ENCODE results near the gene UBB. TPM values are rescaled to one million over a fixed set of nuclear protein-coding genes. Genes with fewer than 3 reads are reported as not detected.

The UBB gene
- total and polyA plus RNA-seq, 2 experiments from 2014 or later = 871 to 1,692 TPM

- TF ChIP-seq, protein P1, sequence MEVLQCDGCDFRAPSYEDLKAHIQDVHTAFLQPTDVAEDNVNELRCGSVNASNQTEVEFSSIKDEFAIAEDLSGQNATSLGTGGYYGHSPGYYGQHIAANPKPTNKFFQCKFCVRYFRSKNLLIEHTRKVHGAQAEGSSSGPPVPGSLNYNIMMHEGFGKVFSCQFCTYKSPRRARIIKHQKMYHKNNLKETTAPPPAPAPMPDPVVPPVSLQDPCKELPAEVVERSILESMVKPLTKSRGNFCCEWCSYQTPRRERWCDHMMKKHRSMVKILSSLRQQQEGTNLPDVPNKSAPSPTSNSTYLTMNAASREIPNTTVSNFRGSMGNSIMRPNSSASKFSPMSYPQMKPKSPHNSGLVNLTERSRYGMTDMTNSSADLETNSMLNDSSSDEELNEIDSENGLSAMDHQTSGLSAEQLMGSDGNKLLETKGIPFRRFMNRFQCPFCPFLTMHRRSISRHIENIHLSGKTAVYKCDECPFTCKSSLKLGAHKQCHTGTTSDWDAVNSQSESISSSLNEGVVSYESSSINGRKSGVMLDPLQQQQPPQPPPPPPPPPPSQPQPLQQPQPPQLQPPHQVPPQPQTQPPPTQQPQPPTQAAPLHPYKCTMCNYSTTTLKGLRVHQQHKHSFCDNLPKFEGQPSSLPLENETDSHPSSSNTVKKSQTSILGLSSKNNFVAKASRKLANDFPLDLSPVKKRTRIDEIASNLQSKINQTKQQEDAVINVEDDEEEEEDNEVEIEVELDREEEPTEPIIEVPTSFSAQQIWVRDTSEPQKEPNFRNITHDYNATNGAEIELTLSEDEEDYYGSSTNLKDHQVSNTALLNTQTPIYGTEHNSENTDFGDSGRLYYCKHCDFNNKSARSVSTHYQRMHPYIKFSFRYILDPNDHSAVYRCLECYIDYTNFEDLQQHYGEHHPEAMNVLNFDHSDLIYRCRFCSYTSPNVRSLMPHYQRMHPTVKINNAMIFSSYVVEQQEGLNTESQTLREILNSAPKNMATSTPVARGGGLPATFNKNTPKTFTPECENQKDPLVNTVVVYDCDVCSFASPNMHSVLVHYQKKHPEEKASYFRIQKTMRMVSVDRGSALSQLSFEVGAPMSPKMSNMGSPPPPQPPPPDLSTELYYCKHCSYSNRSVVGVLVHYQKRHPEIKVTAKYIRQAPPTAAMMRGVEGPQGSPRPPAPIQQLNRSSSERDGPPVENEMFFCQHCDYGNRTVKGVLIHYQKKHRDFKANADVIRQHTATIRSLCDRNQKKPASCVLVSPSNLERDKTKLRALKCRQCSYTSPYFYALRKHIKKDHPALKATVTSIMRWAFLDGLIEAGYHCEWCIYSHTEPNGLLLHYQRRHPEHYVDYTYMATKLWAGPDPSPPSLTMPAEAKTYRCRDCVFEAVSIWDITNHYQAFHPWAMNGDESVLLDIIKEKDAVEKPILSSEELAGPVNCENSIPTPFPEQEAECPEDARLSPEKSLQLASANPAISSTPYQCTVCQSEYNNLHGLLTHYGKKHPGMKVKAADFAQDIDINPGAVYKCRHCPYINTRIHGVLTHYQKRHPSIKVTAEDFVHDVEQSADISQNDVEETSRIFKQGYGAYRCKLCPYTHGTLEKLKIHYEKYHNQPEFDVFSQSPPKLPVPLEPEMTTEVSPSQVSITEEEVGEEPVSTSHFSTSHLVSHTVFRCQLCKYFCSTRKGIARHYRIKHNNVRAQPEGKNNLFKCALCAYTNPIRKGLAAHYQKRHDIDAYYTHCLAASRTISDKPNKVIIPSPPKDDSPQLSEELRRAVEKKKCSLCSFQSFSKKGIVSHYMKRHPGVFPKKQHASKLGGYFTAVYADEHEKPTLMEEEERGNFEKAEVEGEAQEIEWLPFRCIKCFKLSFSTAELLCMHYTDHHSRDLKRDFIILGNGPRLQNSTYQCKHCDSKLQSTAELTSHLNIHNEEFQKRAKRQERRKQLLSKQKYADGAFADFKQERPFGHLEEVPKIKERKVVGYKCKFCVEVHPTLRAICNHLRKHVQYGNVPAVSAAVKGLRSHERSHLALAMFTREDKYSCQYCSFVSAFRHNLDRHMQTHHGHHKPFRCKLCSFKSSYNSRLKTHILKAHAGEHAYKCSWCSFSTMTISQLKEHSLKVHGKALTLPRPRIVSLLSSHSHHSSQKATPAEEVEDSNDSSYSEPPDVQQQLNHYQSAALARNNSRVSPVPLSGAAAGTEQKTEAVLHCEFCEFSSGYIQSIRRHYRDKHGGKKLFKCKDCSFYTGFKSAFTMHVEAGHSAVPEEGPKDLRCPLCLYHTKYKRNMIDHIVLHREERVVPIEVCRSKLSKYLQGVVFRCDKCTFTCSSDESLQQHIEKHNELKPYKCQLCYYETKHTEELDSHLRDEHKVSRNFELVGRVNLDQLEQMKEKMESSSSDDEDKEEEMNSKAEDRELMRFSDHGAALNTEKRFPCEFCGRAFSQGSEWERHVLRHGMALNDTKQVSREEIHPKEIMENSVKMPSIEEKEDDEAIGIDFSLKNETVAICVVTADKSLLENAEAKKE (CRISPR knock-in tag; IDR thresholded peaks at IDR 0.05) = no peak
- TF ChIP-seq JUNB (IDR thresholded peaks at IDR 0.05; ENCODE audit: unreplicated experiment) = no peak
These were observed 3.0 kb upstream of the UBB start (continued) for GRCh38 chr17:16377941-16378341.

- peaks cover 11% of the 10 kb centered on the region; the same call in 1 of the 2 replicates for H3K36me3 ChIP-seq (ENCODE audit: insufficient read depth)
- DNase-seq (ENCODE audit: low spot score) (peak; percentile 35), ATAC-seq (no peak)
- H3K27me3 ChIP-seq (ENCODE audit: insufficient read depth) = no peaks in the 10 kb centered on the region
- Mint-ChIP-seq H3K4me1 (peaks cover 28% of the 10 kb centered on the region), H3K27ac (peak overlapping the region; percentile 74; the same call in 1 of the 2 replicates), H3K27me3 (ENCODE audit: insufficient read depth, low read depth, poor library complexity) (peaks cover 12% of the 10 kb centered on the region), H3K4me3 (peak overlapping the region; percentile 4; the same call in 1 of the 3 replicates), H3K36me3 (ENCODE audit: low read depth) (peaks cover 32% of the 10 kb centered on the region), H3K9me3 (no peaks in the 10 kb centered on the region; the same call in 2 of the 3 replicates)
- peak overlapping the region; percentile 29; the same call in 1 of the 2 replicates for H2AFZ ChIP-seq
- H3K4me3 ChIP-seq = no peak overlapping the region
- H3K9me2 ChIP-seq (ENCODE audit: insufficient read depth) = no peaks in the 10 kb centered on the region
- peak overlapping the region; percentile 72 for H3K27ac ChIP-seq (ENCODE audit: low read depth)
- peaks cover 20% of the 10 kb centered on the region for H3F3A ChIP-seq (replicated peaks; ENCODE audit: low read depth)
- TF ChIP-seq, protein P2, sequence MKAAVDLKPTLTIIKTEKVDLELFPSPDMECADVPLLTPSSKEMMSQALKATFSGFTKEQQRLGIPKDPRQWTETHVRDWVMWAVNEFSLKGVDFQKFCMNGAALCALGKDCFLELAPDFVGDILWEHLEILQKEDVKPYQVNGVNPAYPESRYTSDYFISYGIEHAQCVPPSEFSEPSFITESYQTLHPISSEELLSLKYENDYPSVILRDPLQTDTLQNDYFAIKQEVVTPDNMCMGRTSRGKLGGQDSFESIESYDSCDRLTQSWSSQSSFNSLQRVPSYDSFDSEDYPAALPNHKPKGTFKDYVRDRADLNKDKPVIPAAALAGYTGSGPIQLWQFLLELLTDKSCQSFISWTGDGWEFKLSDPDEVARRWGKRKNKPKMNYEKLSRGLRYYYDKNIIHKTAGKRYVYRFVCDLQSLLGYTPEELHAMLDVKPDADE (IDR thresholded peaks at IDR 0.05) = no peak
- no peak for TF ChIP-seq POLR2AphosphoS5 (IDR thresholded peaks at IDR 0.05; ENCODE audit: low read depth)
- TF ChIP-seq, protein P3, sequence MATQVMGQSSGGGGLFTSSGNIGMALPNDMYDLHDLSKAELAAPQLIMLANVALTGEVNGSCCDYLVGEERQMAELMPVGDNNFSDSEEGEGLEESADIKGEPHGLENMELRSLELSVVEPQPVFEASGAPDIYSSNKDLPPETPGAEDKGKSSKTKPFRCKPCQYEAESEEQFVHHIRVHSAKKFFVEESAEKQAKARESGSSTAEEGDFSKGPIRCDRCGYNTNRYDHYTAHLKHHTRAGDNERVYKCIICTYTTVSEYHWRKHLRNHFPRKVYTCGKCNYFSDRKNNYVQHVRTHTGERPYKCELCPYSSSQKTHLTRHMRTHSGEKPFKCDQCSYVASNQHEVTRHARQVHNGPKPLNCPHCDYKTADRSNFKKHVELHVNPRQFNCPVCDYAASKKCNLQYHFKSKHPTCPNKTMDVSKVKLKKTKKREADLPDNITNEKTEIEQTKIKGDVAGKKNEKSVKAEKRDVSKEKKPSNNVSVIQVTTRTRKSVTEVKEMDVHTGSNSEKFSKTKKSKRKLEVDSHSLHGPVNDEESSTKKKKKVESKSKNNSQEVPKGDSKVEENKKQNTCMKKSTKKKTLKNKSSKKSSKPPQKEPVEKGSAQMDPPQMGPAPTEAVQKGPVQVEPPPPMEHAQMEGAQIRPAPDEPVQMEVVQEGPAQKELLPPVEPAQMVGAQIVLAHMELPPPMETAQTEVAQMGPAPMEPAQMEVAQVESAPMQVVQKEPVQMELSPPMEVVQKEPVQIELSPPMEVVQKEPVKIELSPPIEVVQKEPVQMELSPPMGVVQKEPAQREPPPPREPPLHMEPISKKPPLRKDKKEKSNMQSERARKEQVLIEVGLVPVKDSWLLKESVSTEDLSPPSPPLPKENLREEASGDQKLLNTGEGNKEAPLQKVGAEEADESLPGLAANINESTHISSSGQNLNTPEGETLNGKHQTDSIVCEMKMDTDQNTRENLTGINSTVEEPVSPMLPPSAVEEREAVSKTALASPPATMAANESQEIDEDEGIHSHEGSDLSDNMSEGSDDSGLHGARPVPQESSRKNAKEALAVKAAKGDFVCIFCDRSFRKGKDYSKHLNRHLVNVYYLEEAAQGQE (IDR thresholded peaks at IDR 0.05; ENCODE audit: unreplicated experiment) = no peak
- no peak for TF ChIP-seq EZH2phosphoT487 (IDR thresholded peaks at IDR 0.05; ENCODE audit: unreplicated experiment)
- H3K79me2 ChIP-seq (replicated peaks; ENCODE audit: insufficient read depth) = peaks cover 22% of the 10 kb centered on the region
- H3K4me1 ChIP-seq (ENCODE audit: insufficient read depth) = peaks cover 5% of the 10 kb centered on the region
- no peak overlapping the region for H3K4me2 ChIP-seq
- peaks cover 3% of the 10 kb centered on the region; the same call in 1 of the 2 replicates for H4K20me1 ChIP-seq (replicated peaks; ENCODE audit: insufficient read depth)
These were observed 2.1 kb upstream of the UBB start for GRCh38 chr17:16378636-16379282.

Measured in GM23338 (cell line).